Panc1 (cell line): ENCODE results near the gene PCF11. TPM values are rescaled to one million over a fixed set of nuclear protein-coding genes. Genes with fewer than 3 reads are reported as not detected.

Experiments used
- ATAC-seq: fragments of 200-7000 bp; cut with Tn5 transposase; 2 replicates; pipeline ENCODE4 v1.9.1; 2020; ENCODE audit warnings: mild to moderate bottlenecking, moderate library complexity
- BruUV-seq: library from RNA; stranded (reverse); fragments of 400-500 nt; replicated peaks from 2 replicates; lab custom pipeline; 2021; lab: Mats Ljungman, UMichigan
- CTCF ChIA-PET: fragments of 300-600 bp; sonication (Branson Sonifier 250); formaldehyde crosslinking; loops from one replicate; lab custom pipeline; 2022; ENCODE audit warnings: antibody characterized with exemption; lab: Charles Lee
- POLR2A ChIA-PET: fragments of 300-600 bp; sonication (Branson Sonifier 250); formaldehyde crosslinking; loops from one replicate; lab custom pipeline; 2022; ENCODE audit warnings: antibody characterized with exemption; lab: Charles Lee
- DNase-seq: peaks from one replicate; pipeline ENCODE4 v3.0.0-alpha.2; 2010; ENCODE audit warnings: low read depth, low spot score
- H3K27ac ChIP-seq: 2 replicates; pipeline ENCODE4 v1.5.1; 2011; ENCODE audit warnings: mild to moderate bottlenecking, low read length, inconsistent platforms
- H3K27me3 ChIP-seq: fragments of 200-500 bp; sonication (Bioruptor generic); 2 replicates; pipeline ENCODE4 v1.6.0; 2014; ENCODE audit warnings: low read length, inconsistent platforms; ENCODE audit not compliant: control insufficient read depth, insufficient read depth
- H3K36me3 ChIP-seq: fragments of 200-500 bp; sonication (Bioruptor generic); 2 replicates; pipeline ENCODE4 v1.5.1; 2014; ENCODE audit warnings: inconsistent platforms, mild to moderate bottlenecking, low read length, moderate library complexity; ENCODE audit not compliant: control insufficient read depth, insufficient read depth
- H3K4me1 ChIP-seq: 2 replicates; pipeline ENCODE4 v1.5.1; 2011; ENCODE audit warnings: inconsistent platforms, mild to moderate bottlenecking, low read length, moderate library complexity; ENCODE audit not compliant: control insufficient read depth, insufficient read depth
- H3K4me3 ChIP-seq, 2 experiments: 2 replicates each; pipeline ENCODE4 v1.5.1; 2011 to 2012; ENCODE audit warnings: low read depth in 2 of 2, low read length in 2 of 2, mild to moderate bottlenecking in 2 of 2, inconsistent platforms in 1 of 2, moderate library complexity in 1 of 2
- H3K9me3 ChIP-seq: fragments of 200-500 bp; sonication (Bioruptor generic); 2 replicates; pipeline ENCODE4 v1.5.1; 2014; ENCODE audit warnings: low read depth, mild to moderate bottlenecking, inconsistent platforms, low read length, moderate library complexity; ENCODE audit not compliant: control insufficient read depth, insufficient read depth
- CTCF ChIP-seq: fragments of 450-650 bp; IDR thresholded peaks from 2 replicates; pipeline ENCODE4 v1.5.1; 2017; ENCODE audit warnings: mild to moderate bottlenecking
- POLR2AphosphoS5 ChIP-seq: IDR thresholded peaks from 2 replicates; pipeline ENCODE4 v1.6.1; 2012; ENCODE audit warnings: mild to moderate bottlenecking, low read depth, low read length, moderate library complexity
- REST ChIP-seq, 2 experiments: IDR thresholded peaks; 2 replicates each; pipeline ENCODE4 v1.6.1; 2011 to 2012; ENCODE audit warnings: low read depth in 2 of 2, control low read depth in 1 of 2, low read length in 1 of 2, mild to moderate bottlenecking in 1 of 2, moderate library complexity in 1 of 2; ENCODE audit not compliant: insufficient read depth in 1 of 2
- SIN3A ChIP-seq: IDR thresholded peaks from 2 replicates; pipeline ENCODE4 v1.6.1; 2012; ENCODE audit warnings: low read depth, mild to moderate bottlenecking, low read length, moderate library complexity, borderline replicate concordance; ENCODE audit not compliant: insufficient read depth
- TCF7L2 ChIP-seq: IDR thresholded peaks from 2 replicates; pipeline ENCODE4 v1.6.1; 2011; ENCODE audit warnings: mild to moderate bottlenecking, low read depth, low read length, inconsistent platforms
- in situ Hi-C: cut with HindIII; loops from 2 replicates; pipeline ENCODE4 v1.10.0; 2016; ENCODE audit warnings: low sequenced_read_pairs, low pct_unique_long_range_greater_than_20kb
- intact Hi-C: fragments of 100-400 bp; cut with micrococcal nuclease; formaldehyde crosslinking; loops from one replicate; pipeline ENCODE4 v1.10.0; 2022; ENCODE audit not compliant: unreplicated experiment
- total RNA-seq: library from RNA; stranded (reverse); gene quantifications from one replicate; pipeline ENCODE4 v1.2.1, GENCODE V29; 2021; ENCODE audit not compliant: unreplicated experiment

PCF11 gene
- total RNA-seq, 1 experiment from 2014 or later: 56.6 TPM

GRCh38 chr11:83200035-83200434 lies 43.1 kb downstream of the PCF11 start:
- no peak overlapping the region for H3K4me3 ChIP-seq
- no peaks in the 10 kb centered on the region for H3K9me3 ChIP-seq
- DNase-seq: no peak
- H3K4me1 ChIP-seq: peaks cover 15% of the 10 kb centered on the region
- CTCF ChIA-PET: interaction anchor here (0.7 kb wide), 1 partner anchor 201 kb away, joined by 3 read pairs; no protein-coding TSS in a partner anchor
- intact Hi-C loops (no loop called here), in situ Hi-C loops (no loop called here)
- H3K36me3 ChIP-seq: no peaks in the 10 kb centered on the region
- TF ChIP-seq SIN3A (no peak), TCF7L2 (no peak), CTCF (no peak), POLR2AphosphoS5 (no peak), REST (IDR thresholded peaks at IDR 0.05; ENCODE audit: insufficient read depth in 1 of 2, low read depth in 2 of 2, low read length in 1 of 2) (no peak)
- no peaks in the 10 kb centered on the region for H3K27me3 ChIP-seq
- POLR2A ChIA-PET: no interaction called here
- ATAC-seq: no peak
- no TSS peak for BruUV-seq
- H3K27ac ChIP-seq: no peak overlapping the region

GRCh38 chr11:83205608-83206185 lies 48.8 kb downstream of the PCF11 start:
- CTCF ChIA-PET: no interaction called here
- in situ Hi-C loops: no loop called here
- H3K4me3 ChIP-seq: no peak overlapping the region
- H3K9me3 ChIP-seq: no peaks in the 10 kb centered on the region
- intact Hi-C loops: no loop called here
- no TSS peak for BruUV-seq
- no peak for DNase-seq
- H3K4me1 ChIP-seq: no peaks in the 10 kb centered on the region
- H3K27ac ChIP-seq: no peak overlapping the region
- POLR2A ChIA-PET: interaction anchor here (0.6 kb wide), 1 partner anchor 10 kb away, joined by 3 read pairs; no protein-coding TSS in a partner anchor
- no peak for TF ChIP-seq TCF7L2
- no peak for TF ChIP-seq REST (IDR thresholded peaks at IDR 0.05; ENCODE audit: insufficient read depth in 1 of 2, low read depth in 2 of 2, low read length in 1 of 2)
- TF ChIP-seq SIN3A: no peak
- TF ChIP-seq CTCF: no peak
- no peak for TF ChIP-seq POLR2AphosphoS5
- no peaks in the 10 kb centered on the region for H3K36me3 ChIP-seq
- no peaks in the 10 kb centered on the region for H3K27me3 ChIP-seq
- no peak for ATAC-seq
